Femur (tissue), 1 donor: ENCODE results near the gene NRF1.

Source experiments
- DNase-seq: peaks from one replicate; pipeline ENCODE4 v3.0.0-alpha.2; 2017

Gene NRF1

GRCh38 chr7:129773328-129773731 lies 161.8 kb downstream of the NRF1 start:
- no peak for DNase-seq

- DNase-seq, result no peak
Measured at GRCh38 chr7:129773871-129774270, 162.4 kb downstream of the NRF1 start.

DNA sequence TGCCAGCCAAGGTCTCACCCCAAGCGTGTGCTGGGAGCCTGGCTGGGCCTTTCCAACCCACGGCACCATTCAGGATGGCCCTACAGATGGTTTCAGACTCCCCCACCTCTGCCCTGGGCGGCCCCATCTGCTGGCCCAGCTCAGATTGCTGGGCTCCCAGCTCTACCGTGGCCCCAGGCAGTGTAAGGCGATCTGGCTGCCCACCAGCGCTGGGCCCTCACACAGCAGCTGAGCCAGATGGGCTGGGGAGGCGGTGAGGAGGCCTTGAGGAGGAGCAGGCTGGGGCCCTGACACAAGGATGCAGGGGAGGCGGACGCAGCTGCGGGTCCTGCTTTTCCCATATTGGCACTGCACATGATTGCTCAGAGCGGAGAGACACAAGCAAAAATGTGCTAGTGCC lies 162.8 kb downstream of the NRF1 start:
- DNase-seq, result peak; percentile 51

DNA sequence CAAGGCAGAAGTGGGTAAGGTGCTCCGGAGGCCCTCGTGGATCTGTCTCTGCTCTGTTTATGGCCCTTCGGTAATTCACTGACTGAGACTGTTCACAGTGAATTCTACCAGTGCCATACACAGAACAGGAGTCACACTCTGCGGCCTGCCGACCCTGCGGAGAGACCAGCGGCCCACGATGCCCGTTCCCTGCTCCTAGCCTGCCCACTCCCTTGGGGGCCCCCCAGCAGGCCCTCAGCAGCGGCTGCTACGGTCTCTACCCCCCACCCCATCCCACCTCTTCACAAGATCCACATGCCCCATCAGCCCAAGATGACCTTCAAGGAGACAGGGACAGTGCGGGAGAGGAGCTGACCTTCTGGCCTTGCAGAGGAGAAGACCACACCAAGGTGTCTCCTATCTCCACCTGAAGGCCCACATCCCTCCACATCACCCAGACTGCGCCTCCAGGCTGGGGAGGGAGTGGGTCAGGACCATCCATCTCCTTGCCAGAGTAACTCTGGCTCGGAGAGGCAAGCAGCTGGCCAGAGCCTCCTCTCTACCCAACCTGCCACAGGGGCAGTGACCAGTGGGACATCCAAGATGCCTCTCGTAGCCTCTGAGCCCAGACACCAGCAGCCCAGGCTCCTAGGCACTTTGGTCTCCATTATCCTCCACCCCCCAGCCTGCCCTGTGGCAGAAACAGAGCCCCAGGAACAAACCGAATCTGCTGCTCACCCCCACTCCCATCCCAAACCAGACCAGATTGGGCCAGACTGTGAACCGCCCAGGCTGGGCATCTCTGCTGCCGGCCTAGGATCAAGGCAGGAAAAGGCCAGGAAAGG lies 163.6 kb downstream of the NRF1 start:
- no peak for DNase-seq

DNA sequence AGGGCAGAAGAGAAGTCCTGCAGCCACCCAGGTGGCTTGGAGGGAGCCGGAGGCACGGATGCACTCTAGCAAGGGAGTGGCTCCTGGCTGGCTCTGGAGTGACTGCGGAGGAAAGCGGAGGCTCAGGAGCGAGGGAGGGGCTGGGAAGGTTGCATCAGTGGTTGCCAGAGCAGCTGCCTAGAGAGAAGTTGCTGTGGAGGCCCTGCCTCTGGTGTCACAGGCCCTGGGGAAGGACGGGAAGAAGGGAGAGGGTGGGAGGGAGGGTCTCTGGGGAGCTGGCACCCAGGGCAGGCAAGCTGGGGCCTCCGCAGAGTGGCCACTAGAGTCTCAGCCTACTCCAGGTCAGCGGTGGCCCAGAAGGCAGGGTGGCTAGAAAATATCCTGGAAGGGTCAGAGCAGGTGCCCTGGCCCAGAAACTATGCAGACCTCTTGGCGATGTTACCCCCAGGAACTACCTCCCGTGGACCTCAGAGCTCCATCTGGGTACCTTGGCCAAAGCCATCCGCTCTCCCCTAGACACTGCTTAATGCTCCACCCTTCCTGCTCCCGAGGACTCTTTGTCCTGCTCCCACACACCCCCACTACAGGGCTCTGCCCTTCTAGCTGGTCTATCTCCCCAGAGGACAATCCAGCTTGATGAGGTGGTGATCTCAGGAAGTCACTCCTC lies 164.3 kb downstream of the NRF1 start:
- DNase-seq, result no peak

DNA sequence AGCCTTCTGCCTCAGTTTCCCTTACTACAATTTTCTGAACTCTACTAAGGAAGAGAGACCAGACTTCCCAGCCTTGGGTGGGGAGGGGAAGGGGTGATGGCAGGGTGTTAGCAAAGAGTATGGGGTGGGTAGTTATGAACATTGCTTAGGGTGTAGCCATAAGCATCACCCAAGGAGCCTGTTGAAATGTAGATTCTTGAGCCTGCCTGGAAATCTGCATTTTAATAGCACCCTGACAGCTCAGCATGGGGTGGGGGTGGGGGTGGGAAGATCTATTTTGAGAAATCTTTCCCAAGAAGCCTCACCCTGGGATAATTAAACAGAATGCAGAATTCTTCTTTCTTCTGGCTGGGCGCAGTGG lies 164.8 kb downstream of the NRF1 start:
- DNase-seq, result no peak

DNA sequence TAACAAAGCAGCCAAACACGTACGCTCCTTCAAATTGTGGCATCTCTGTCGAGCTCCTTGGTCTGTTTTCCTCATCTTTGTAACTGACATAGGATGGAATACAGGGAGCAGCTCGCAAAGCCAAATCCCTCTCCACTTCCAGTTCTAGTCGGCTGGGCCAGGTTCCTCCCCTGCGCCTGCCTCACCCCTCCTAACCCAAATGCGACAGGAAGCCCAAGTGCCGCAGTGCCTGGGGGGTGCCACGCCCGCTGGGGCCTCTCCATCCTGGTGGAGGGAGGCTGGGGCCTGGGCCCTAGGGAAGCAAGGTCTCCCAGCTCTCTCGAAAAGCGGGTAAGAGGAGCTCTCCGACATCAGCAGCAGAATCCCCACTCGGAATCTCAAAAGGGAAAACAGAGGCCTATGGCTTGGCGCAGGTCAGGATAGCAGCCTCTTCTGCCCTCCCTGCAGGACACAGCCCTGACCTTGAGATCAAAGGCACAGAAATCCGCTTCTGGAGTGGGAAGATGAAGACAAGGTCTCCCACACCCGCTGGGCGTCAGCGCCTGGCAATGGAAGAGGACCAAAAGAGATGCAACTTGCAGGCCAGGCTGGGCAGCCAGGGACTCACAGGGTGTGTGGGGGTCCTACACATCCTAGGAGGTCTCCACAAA lies 165.8 kb downstream of the NRF1 start:
- DNase-seq, result no peak

DNA sequence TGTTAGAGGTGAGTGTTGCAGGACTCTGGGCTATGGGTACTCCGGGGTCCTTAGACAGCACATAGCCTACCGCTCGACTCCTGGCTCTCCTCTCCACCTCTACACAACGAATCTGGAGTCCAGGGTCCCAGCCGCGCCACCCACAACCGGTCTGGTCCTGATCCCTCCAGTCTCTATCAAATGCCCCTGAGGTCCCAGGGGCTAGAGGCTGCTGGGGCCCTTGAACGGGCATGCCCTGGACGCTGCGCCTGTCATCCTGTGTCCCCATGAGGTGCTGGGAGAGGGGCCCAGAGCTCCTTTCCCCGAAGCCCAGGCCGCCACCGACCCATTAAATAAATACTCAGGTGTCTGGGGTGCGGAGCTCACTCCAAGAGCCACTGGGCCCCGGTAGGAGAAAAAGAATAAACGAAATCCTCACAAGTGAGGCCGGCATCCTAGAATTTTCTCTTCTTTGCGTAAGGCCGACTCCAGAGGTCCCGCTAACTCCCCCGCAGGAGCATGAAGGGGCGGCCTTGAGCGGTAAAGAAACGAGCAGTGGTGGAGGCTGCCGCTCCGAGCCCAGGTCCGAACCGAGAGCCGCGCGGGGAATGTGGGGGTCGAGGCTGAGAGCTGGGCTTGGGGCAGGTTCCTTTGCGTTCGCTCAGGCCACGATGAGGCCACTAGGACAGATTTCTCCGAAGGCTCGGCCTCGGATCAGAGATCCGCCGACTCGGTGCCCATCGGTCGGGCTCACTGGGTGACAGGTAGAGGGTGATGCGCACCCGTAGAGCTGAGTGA lies 166.7 kb downstream of the NRF1 start:
- no peak for DNase-seq

- no peak for DNase-seq
Measured at GRCh38 chr7:129778770-129779601, 167.5 kb downstream of the NRF1 start.

- DNase-seq, result no peak
Measured at GRCh38 chr7:129779602-129780256, 168.2 kb downstream of the NRF1 start.

- no peak for DNase-seq
Measured at GRCh38 chr7:129780257-129780973, 168.9 kb downstream of the NRF1 start.

GRCh38 chr7:129780974-129781927 lies 169.7 kb downstream of the NRF1 start:
- no peak for DNase-seq

GRCh38 chr7:129781928-129782817 lies 170.7 kb downstream of the NRF1 start:
- no peak for DNase-seq

GRCh38 chr7:129782818-129783583 lies 171.5 kb downstream of the NRF1 start:
- DNase-seq, result no peak

- DNase-seq, result no peak
Measured at GRCh38 chr7:129783584-129783919, 172.0 kb downstream of the NRF1 start.

DNA sequence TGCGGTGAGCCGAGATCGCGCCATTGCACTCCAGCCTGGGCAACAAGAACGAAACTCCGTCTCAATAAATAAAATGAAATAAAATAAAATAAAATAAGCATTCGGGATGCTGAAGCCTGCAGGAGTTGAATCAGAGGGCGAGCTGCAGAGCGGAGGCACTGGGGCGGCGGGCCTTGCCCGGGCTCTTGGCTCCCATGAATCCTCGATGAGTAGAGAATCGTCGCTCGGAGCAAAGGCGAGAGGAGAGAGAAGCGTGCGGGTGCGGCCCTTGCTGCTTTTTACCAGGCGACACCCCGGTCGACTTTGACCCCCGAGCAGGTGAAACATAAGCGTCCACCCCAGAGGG lies 172.9 kb downstream of the NRF1 start:
- no peak for DNase-seq

- DNase-seq, result no peak
Measured at GRCh38 chr7:129784783-129785684, 173.5 kb downstream of the NRF1 start.
